ENCODE measurements around the gene KITLG.

- TF ChIP-seq, protein P1, sequence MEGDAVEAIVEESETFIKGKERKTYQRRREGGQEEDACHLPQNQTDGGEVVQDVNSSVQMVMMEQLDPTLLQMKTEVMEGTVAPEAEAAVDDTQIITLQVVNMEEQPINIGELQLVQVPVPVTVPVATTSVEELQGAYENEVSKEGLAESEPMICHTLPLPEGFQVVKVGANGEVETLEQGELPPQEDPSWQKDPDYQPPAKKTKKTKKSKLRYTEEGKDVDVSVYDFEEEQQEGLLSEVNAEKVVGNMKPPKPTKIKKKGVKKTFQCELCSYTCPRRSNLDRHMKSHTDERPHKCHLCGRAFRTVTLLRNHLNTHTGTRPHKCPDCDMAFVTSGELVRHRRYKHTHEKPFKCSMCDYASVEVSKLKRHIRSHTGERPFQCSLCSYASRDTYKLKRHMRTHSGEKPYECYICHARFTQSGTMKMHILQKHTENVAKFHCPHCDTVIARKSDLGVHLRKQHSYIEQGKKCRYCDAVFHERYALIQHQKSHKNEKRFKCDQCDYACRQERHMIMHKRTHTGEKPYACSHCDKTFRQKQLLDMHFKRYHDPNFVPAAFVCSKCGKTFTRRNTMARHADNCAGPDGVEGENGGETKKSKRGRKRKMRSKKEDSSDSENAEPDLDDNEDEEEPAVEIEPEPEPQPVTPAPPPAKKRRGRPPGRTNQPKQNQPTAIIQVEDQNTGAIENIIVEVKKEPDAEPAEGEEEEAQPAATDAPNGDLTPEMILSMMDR (IDR thresholded peaks at IDR 0.05; ENCODE audit: insufficient read depth, low read depth, low read length), result no peak
- TF ChIP-seq EZH2 (IDR thresholded peaks at IDR 0.05; ENCODE audit: insufficient read depth, low read length), result no peak
Observed at GRCh38 chr12:88615490-88615889, 35.2 kb upstream of the KITLG start.

All from astrocyte (in vitro differentiated cells and primary cell).